ENCODE data around the gene KIF5B.

The KIF5B gene

GRCh38 chr10:31961277-31962074 lies 94.7 kb downstream of the KIF5B start:
- peak; percentile 69 for DNase-seq (ENCODE audit: low spot score)
- POLR2A ChIA-PET (ENCODE audit: low non-redundant PET): no interaction called here
- TF ChIP-seq, protein P1, sequence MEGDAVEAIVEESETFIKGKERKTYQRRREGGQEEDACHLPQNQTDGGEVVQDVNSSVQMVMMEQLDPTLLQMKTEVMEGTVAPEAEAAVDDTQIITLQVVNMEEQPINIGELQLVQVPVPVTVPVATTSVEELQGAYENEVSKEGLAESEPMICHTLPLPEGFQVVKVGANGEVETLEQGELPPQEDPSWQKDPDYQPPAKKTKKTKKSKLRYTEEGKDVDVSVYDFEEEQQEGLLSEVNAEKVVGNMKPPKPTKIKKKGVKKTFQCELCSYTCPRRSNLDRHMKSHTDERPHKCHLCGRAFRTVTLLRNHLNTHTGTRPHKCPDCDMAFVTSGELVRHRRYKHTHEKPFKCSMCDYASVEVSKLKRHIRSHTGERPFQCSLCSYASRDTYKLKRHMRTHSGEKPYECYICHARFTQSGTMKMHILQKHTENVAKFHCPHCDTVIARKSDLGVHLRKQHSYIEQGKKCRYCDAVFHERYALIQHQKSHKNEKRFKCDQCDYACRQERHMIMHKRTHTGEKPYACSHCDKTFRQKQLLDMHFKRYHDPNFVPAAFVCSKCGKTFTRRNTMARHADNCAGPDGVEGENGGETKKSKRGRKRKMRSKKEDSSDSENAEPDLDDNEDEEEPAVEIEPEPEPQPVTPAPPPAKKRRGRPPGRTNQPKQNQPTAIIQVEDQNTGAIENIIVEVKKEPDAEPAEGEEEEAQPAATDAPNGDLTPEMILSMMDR (conservative IDR thresholded peaks at IDR 0.05; ENCODE audit: low read depth): no peak
- peak overlapping the region; percentile 49; the same call in 1 of the 2 replicates for H3K27ac ChIP-seq
- CTCF ChIA-PET: no interaction called here

DNA sequence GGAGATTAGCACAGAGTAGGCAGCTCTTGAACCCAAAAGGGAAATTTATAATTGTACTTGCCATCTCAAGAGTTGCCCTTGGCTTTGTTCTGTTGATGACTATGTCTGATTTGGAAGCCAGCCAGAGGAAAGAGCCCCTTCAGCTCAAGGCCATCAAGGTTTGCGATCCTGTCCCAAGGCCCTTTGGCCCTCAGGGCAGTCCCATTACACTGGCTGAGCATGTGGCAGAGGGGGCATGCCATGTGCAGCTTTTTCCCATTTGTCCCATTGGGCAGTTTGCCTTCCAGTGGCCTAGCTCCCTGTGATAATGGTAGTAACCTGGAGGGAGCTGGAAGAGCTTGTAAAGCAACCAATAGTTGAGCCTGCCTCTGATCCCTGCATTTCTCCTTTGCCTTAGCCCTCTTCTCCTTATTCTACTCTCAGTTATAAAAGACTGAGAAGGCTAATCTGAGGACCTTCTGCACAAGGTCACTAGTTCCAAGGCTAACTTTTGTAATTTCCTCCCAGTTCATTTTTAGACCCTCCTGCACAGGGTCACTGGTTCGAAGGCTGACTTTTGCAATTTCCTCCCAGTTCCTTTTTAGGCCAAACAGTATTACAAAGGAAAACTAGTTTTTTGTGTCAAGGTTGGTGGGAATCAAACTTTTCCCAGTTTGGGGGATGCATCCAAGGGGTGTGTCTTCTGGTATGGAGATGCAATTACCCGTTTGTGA lies 96.6 kb downstream of the KIF5B start:
- no peak for DNase-seq (ENCODE audit: low spot score)
- no peak overlapping the region for H3K27ac ChIP-seq
- TF ChIP-seq, protein P1 (conservative IDR thresholded peaks at IDR 0.05; ENCODE audit: low read depth): no peak
- POLR2A ChIA-PET (ENCODE audit: low non-redundant PET): no interaction called here
- CTCF ChIA-PET: no interaction called here

All from RWPE1 (cell line).